Activated CD4-positive, alpha-beta memory T cell treated with anti-CD3 and anti-CD28 coated beads for 36 hours (primary cell): ENCODE data around the gene GPC1. TPM values are rescaled to one million over a fixed set of nuclear protein-coding genes. Genes with fewer than 3 reads are reported as not detected.
A peak's percentile ranks its signal among the peaks of the same experiment; 100 is the strongest.

Experiments
- CTCF ChIA-PET: fragments of 350-600 bp; sonication (Branson Sonifier 250); formaldehyde crosslinking; loops from one replicate; lab custom pipeline; 2021; ENCODE audit warnings: antibody characterized with exemption, inconsistent platforms; lab: Charles Lee
- POLR2A ChIA-PET: fragments of 350-600 bp; sonication (Branson Sonifier 250); formaldehyde crosslinking; loops from one replicate; lab custom pipeline; 2021; ENCODE audit warnings: antibody characterized with exemption; lab: Charles Lee
- DNase-seq: peaks from one replicate; pipeline ENCODE4 v3.0.0-alpha.2; 2020
- H3K27ac Mint-ChIP-seq: one replicate; pipeline ENCODE4 v1.8.0; 2021; ENCODE audit warnings: mixed read lengths
- H3K27me3 Mint-ChIP-seq: one replicate; pipeline ENCODE4 v1.8.0; 2021; ENCODE audit warnings: mixed read lengths
- H3K36me3 Mint-ChIP-seq: one replicate; pipeline ENCODE4 v1.8.0; 2021; ENCODE audit warnings: mixed read lengths
- H3K4me1 Mint-ChIP-seq: one replicate; pipeline ENCODE4 v1.8.0; 2021; ENCODE audit warnings: low read depth, mixed read lengths
- H3K4me3 Mint-ChIP-seq: one replicate; pipeline ENCODE4 v1.8.0; 2021; ENCODE audit warnings: mild to moderate bottlenecking, mixed read lengths
- H3K9me3 Mint-ChIP-seq: one replicate; pipeline ENCODE4 v1.8.0; 2021; ENCODE audit warnings: mixed read lengths
- intact Hi-C: fragments of 100-400 bp; cut with micrococcal nuclease; formaldehyde crosslinking; loops from one replicate; pipeline ENCODE4 v1.15.1; 2023
- total RNA-seq, 2 experiments: library from RNA; stranded (reverse); gene quantifications; one replicate each; pipeline ENCODE4 v1.2.3, GENCODE V29; 2021

The GPC1 gene
- total RNA-seq, 2 experiments from 2014 or later, result 4.7 to 4.9 TPM

DNA sequence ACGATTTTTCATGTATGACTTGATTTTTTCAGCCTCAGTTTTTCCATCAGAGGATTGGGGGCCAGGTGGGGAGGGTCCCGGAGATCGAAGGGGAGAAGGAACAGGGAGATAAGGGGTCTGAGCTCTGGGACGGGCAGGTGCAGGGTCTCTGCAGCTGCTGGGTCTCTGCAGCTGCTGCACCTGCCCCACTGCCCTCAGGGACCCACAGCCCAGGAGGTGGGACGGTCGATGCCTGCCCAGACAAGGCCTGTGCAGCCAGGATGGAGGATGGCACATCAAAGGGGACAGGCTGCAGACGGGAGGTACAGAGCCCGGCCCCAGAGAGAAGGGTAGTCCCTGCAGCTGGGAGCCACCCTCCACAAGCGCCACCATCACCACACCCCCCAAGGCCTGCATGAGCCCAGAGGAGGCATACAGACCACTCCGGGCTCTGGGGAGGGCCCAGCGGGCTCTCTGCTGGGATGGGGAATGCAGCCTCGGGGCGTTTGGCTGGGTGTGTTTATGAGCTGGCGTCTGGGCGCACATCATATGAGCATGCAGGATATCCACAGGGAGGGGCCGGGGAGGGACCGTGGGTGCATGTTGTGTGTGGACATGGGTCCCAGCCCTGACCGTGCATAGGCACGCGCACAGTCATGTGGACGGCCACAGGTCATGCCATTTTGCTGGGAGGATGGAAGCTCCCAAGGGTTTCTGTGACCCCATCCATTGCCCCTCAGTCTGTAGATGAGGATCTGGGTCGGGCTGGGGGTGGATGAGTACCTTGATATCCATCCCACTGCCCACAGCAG lies 34.9 kb upstream of the GPC1 start:
- no peak overlapping the region for H3K27ac Mint-ChIP-seq
- no peaks in the 10 kb centered on the region for H3K36me3 Mint-ChIP-seq
- ChIA-PET POLR2A (no interaction called here), CTCF (no interaction called here)
- no peaks in the 10 kb centered on the region for H3K9me3 Mint-ChIP-seq
- no peak overlapping the region for H3K4me3 Mint-ChIP-seq
- intact Hi-C loops, result no loop called here
- H3K27me3 Mint-ChIP-seq, result no peaks in the 10 kb centered on the region
- peaks cover 21% of the 10 kb centered on the region for H3K4me1 Mint-ChIP-seq
- DNase-seq, result peak; percentile 3

DNA sequence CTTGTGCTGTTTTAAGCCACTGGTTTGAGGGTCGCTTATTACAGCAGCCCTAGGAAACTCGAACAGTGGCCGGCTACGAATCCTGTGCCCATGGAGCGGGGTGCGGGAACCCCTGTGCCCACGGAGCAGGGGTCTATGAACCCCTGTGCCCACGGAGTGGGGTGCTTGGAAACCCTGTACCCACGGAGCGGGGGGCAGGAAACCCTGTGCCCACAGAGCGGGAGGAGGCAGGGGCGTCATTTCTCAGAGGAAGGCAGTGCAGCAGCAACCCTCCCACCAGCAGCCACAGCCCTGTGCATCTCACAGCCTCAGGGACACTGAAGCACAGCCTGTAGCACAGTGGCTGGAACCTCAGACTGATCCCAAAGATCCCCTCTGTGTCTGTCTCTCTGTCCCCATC lies 34.2 kb upstream of the GPC1 start:
- Mint-ChIP-seq H3K36me3 (no peaks in the 10 kb centered on the region), H3K4me3 (no peak overlapping the region), H3K9me3 (no peaks in the 10 kb centered on the region), H3K27ac (no peak overlapping the region), H3K27me3 (no peaks in the 10 kb centered on the region), H3K4me1 (peaks cover 21% of the 10 kb centered on the region)
- CTCF ChIA-PET, result no interaction called here
- peak; percentile 8 for DNase-seq
- intact Hi-C loops, result no loop called here
- POLR2A ChIA-PET, result no interaction called here

DNA sequence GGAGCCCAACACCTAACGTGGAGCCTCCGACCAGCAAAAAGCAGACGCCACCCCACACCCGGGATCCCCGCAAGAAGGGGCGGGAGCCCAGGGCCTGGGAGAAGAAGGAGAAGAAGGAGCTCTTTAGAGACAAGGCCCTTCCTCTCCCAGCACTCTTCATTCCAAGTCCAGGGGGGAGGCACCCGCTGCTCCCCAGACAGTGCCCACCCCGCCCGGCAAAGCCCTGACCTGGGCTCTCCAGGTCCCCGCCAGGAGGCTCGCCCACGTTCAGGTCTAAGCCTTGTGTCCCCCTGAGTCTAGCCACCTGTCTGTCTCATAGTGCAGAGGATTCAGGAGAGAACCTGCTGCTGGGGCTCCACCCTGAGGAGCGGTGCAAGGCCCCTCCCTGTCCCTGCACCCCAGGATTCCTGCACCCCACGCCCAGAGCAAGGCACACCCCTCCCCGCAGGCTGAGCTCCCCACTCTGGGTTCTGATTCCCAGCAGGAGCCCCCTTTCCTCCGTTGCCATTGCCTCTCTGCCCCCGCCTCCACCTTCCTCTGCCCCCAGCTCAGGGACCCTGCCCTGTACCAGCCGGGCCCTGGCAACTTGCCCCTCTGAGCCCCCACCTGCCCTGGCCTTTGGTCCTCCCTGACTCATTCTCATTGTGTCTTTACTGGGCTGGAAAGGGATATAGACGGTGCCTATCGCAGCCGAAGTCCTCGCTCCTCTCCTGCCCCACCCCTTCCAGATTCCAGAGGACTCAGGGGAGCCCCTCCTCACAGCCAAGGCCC lies 33.5 kb upstream of the GPC1 start:
- intact Hi-C loops, result no loop called here
- Mint-ChIP-seq H3K36me3 (no peaks in the 10 kb centered on the region), H3K4me1 (peaks cover 21% of the 10 kb centered on the region), H3K4me3 (no peak overlapping the region), H3K27ac (peak overlapping the region; percentile 82), H3K9me3 (no peaks in the 10 kb centered on the region), H3K27me3 (no peaks in the 10 kb centered on the region)
- DNase-seq, result peak; percentile 5
- CTCF ChIA-PET, result no interaction called here
- POLR2A ChIA-PET, result no interaction called here

DNA sequence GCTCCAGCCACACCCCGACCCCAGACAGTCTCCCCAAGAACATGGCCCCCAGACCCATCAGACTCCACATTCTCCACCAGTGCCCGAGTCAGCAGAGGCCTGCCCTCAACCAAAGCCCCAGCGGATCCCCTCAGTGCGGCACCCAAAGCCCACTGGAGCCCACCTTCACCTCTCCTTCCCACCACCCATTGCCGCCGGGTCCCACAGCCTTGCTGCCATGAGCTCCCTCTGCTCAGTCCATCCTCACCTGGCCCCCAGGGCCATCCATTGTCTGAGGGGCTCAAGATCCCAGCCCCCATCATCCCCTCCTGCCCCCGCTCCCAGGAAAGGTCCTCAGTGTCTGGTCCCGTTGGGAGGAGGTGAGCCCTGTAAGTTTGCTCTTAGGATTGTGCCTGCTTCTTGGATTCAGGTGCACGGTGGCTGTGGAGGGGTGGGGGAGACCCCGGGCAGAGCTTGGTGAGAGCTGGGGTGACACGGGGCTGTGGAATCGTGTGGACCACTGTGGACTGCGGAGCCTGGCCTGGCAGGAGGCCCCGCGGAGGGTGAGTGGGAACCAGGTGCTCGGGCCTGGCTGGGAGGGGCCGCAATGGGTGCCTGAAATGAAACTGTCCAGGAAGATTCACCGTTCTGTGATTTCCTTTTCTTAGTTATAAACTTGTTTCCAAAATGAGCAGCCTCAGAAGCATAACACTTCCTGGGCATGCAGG lies 32.7 kb upstream of the GPC1 start:
- Mint-ChIP-seq H3K4me1 (peaks cover 21% of the 10 kb centered on the region), H3K9me3 (no peaks in the 10 kb centered on the region), H3K27me3 (no peaks in the 10 kb centered on the region), H3K27ac (peak overlapping the region; percentile 82), H3K36me3 (no peaks in the 10 kb centered on the region), H3K4me3 (peak overlapping the region; percentile 25)
- intact Hi-C loops, result no loop called here
- ChIA-PET POLR2A (no interaction called here), CTCF (no interaction called here)
- DNase-seq, result peak; percentile 42

DNA sequence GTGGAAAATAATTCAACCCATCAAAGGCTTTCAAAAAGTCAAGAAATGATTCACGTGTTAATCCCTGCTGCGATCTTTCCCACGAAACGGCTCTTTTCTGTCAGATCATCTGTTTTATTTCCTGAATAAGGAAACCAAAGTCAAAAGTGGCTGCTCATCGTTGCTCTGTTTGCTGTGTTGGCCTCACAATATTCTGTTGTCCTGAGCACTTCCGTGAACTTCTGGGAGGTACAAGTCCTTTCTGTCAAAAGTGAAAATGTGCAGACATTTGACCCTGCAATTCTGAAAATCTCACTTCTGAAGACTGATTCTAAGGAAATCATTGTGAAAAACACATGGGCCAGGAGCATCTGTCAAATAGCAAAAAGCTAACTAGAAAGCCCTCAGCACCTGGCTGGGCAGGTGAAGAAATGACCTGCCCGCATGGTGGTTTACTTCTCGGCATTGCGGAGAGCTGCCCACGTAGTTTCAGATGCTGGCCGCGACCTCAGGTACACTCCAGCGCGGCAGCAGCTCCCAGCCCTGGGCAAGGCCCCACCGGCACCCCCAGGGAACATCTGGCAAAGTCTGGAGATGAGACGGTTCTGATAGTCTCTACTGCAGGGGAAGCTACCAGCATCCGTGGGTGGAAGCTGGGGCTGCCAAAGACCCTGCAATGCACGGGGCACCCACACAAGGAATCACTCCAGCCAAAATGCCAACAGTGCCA lies 31.9 kb upstream of the GPC1 start:
- ChIA-PET CTCF (interaction anchor here (1.8 kb wide), 1 partner anchor 171 kb away, joined by 5 read pairs; no protein-coding TSS in a partner anchor), POLR2A (interaction anchor here (1.0 kb wide), 1 partner anchor 24 kb away, joined by 3 read pairs; no protein-coding TSS in a partner anchor)
- Mint-ChIP-seq H3K4me1 (peaks cover 21% of the 10 kb centered on the region), H3K4me3 (peak overlapping the region; percentile 25), H3K9me3 (no peaks in the 10 kb centered on the region), H3K27me3 (no peaks in the 10 kb centered on the region), H3K27ac (peak overlapping the region; percentile 82), H3K36me3 (no peaks in the 10 kb centered on the region)
- peak; percentile 54 for DNase-seq
- intact Hi-C loops, result no loop called here

DNA sequence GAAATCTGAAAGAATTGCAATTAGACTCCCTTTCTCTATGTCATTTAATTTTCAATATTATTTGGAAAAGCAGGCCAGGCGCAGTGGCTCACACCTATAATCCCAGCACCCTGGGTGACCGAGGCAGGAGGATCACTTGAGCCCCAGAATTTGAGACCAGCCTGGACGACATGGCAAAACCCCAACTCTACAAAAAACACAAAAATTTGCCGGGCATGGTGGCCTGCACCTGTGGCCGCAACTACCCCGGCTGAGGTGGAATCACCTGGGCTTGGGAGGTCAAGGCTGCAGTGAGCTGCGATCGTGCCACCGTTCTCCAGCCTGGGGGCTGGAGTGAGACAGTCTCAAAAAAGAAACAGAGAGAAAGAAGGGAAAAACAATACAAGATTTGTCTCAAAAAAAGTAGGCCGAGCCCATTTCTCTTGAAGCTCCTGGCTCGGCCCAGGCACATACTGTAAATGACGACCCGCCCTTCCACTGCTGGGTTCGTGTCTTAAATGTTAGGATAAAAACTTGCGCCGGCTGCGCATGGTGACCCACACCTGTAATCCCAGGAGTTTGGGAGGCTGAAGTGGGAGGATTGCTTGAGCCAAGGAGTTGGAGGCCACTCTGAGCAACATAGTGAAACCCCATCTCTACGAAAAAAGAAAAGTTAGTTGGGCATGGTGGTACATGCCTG lies 31.1 kb upstream of the GPC1 start:
- no peak overlapping the region for H3K4me3 Mint-ChIP-seq
- H3K9me3 Mint-ChIP-seq, result no peaks in the 10 kb centered on the region
- intact Hi-C loops, result no loop called here
- H3K4me1 Mint-ChIP-seq, result peaks cover 21% of the 10 kb centered on the region
- ChIA-PET POLR2A (interaction anchor here (1.0 kb wide), 1 partner anchor 24 kb away, joined by 3 read pairs; no protein-coding TSS in a partner anchor), CTCF (interaction anchor here (1.8 kb wide), 1 partner anchor 171 kb away, joined by 5 read pairs; no protein-coding TSS in a partner anchor)
- H3K36me3 Mint-ChIP-seq, result no peaks in the 10 kb centered on the region
- no peaks in the 10 kb centered on the region for H3K27me3 Mint-ChIP-seq
- peak overlapping the region; percentile 9 for H3K27ac Mint-ChIP-seq
- DNase-seq, result peak; percentile 6

- ChIA-PET CTCF (interaction anchor here (1.8 kb wide), 1 partner anchor 172 kb away, joined by 5 read pairs; no protein-coding TSS in a partner anchor), POLR2A (no interaction called here)
- no peaks in the 10 kb centered on the region for H3K9me3 Mint-ChIP-seq
- H3K27ac Mint-ChIP-seq, result no peak overlapping the region
- no peak overlapping the region for H3K4me3 Mint-ChIP-seq
- intact Hi-C loops, result no loop called here
- DNase-seq, result peak; percentile 1
- H3K27me3 Mint-ChIP-seq, result no peaks in the 10 kb centered on the region
- H3K4me1 Mint-ChIP-seq, result peaks cover 21% of the 10 kb centered on the region
- no peaks in the 10 kb centered on the region for H3K36me3 Mint-ChIP-seq
Measured at GRCh38 chr2:240405133-240405532, 30.3 kb upstream of the GPC1 start.

GRCh38 chr2:240405684-240406313 lies 29.7 kb upstream of the GPC1 start:
- Mint-ChIP-seq H3K9me3 (no peaks in the 10 kb centered on the region), H3K27ac (no peak overlapping the region), H3K27me3 (no peaks in the 10 kb centered on the region), H3K36me3 (no peaks in the 10 kb centered on the region), H3K4me3 (no peak overlapping the region), H3K4me1 (peaks cover 21% of the 10 kb centered on the region)
- peak; percentile 4 for DNase-seq
- intact Hi-C loops, result no loop called here
- ChIA-PET POLR2A (no interaction called here), CTCF (interaction anchor here (1.8 kb wide), 1 partner anchor 173 kb away, joined by 5 read pairs; no protein-coding TSS in a partner anchor)

GRCh38 chr2:240407090-240407489 lies 28.4 kb upstream of the GPC1 start:
- Mint-ChIP-seq H3K36me3 (no peaks in the 10 kb centered on the region), H3K4me1 (peaks cover 19% of the 10 kb centered on the region), H3K27me3 (peaks cover 1% of the 10 kb centered on the region), H3K4me3 (no peak overlapping the region), H3K9me3 (no peaks in the 10 kb centered on the region), H3K27ac (no peak overlapping the region)
- intact Hi-C loops, result no loop called here
- no peak for DNase-seq
- ChIA-PET CTCF (no interaction called here), POLR2A (no interaction called here)

DNA sequence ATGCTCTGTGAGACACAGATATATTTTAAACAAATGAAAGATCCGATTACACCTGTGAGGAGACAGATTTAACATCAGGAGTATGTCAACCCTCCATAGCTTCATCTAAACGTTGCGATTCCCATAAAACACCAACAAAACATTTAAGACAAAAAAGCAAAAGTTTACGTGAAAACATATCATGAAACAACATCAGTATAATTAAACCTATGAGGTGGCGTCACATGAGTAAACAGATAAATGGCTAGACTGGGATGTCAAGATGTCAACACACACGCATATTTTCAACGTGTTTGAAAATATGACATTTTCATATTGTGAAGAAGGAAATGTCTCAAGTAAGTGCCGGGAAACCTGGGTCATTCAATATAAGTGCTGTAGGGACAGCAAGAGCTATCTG lies 25.5 kb upstream of the GPC1 start:
- Mint-ChIP-seq H3K36me3 (no peaks in the 10 kb centered on the region), H3K27me3 (peaks cover 1% of the 10 kb centered on the region), H3K4me1 (no peaks in the 10 kb centered on the region), H3K9me3 (no peaks in the 10 kb centered on the region), H3K4me3 (no peak overlapping the region), H3K27ac (no peak overlapping the region)
- ChIA-PET CTCF (no interaction called here), POLR2A (no interaction called here)
- no peak for DNase-seq
- intact Hi-C loops, result no loop called here

DNA sequence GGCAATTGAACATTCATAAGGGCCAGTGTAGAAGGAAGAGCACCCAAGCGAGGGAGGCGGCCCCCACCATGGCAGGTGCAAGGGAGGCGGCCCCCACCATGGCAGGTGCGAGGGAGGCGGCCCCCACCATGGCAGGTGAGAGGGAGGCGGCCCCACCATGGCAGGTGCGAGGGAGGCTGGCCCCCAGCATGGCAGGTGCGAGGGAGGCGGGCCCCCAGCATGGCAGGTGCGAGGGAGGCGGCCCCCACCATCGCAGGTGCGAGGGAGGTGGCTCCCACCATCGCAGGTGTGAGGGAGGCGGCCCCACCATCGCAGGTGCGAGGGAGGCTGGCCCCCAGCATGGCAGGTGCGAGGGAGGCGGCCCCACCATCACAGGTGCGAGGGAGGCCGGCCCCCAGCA lies 24.7 kb upstream of the GPC1 start:
- H3K27ac Mint-ChIP-seq, result no peak overlapping the region
- DNase-seq, result no peak
- intact Hi-C loops, result no loop called here
- CTCF ChIA-PET, result no interaction called here
- no peaks in the 10 kb centered on the region for H3K9me3 Mint-ChIP-seq
- H3K36me3 Mint-ChIP-seq, result no peaks in the 10 kb centered on the region
- H3K27me3 Mint-ChIP-seq, result peaks cover 1% of the 10 kb centered on the region
- no peak overlapping the region for H3K4me3 Mint-ChIP-seq
- no peaks in the 10 kb centered on the region for H3K4me1 Mint-ChIP-seq
- POLR2A ChIA-PET, result no interaction called here
